ENCODE results near the gene SBDS. TPM values are rescaled to one million over a fixed set of nuclear protein-coding genes. Genes with fewer than 3 reads are reported as not detected.
"Not testable (repeated sequence)": the region's sequence is repeated elsewhere in the genome, so short reads cannot be mapped to it uniquely, and the experiment has no call there.

SBDS gene
- total and polyA plus RNA-seq, 2 experiments from 2014 or later = 85.1 to 118 TPM

DNA sequence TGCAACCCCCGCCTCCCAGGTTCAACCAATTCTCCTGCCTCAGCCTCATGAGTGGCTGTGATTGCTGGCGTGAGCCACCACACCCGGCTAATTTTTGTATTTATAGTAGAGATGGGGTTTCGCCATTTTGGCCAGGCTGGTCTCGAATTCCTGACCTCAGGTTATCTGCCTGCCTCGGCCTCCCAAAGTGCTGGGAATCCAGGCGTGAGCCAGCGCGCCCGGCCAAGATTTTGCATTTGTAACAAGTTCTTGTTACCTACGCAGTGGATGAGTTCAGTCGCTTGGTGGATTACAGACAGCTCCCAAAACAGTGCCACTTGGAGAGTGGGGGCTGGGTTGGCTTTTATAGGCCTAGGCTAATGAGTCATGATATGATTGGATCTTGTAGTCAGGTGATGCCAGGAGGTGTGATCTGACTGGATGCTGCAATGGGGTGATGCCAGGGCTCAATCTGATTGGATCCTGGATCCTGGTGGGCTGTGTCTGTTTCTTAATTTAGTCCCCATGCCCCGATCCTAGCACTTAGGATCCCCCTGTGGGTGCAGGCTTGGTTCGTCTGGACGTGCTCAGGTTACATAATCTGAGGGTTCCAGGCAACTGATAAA lies 20.3 kb downstream of the SBDS start:
- DNase-seq (ENCODE audit: low spot score) = no peak
- Histone ChIP-seq H3K4me1 (ENCODE audit: insufficient read depth) (peaks cover 4% of the 10 kb centered on the region), H3K27ac (no peak overlapping the region), H3K79me2 (no peaks in the 10 kb centered on the region), H3K4me2 (no peak overlapping the region), H3K9me2 (replicated peaks; ENCODE audit: insufficient read depth) (no peaks in the 10 kb centered on the region), H3K27me3 (no peaks in the 10 kb centered on the region), H4K20me1 (ENCODE audit: insufficient read depth, poor library complexity, severe bottlenecking) (no peaks in the 10 kb centered on the region), H3K4me3 (no peak overlapping the region), H2AFZ (no peak overlapping the region), H3K9me3 (ENCODE audit: low read depth) (no peaks in the 10 kb centered on the region), H3K36me3 (replicated peaks; ENCODE audit: insufficient read depth, low read depth) (no peaks in the 10 kb centered on the region)
- 93% methylated on average over 15 of the region's 15 CpGs for WGBS (ENCODE audit: low lambda C conversion rate, missing lambda C conversion rate)
- TF ChIP-seq EZH2phosphoT487 (IDR thresholded peaks at IDR 0.05; ENCODE audit: low read depth, severe bottlenecking, unreplicated experiment) = no peak
- TF ChIP-seq, protein P1, sequence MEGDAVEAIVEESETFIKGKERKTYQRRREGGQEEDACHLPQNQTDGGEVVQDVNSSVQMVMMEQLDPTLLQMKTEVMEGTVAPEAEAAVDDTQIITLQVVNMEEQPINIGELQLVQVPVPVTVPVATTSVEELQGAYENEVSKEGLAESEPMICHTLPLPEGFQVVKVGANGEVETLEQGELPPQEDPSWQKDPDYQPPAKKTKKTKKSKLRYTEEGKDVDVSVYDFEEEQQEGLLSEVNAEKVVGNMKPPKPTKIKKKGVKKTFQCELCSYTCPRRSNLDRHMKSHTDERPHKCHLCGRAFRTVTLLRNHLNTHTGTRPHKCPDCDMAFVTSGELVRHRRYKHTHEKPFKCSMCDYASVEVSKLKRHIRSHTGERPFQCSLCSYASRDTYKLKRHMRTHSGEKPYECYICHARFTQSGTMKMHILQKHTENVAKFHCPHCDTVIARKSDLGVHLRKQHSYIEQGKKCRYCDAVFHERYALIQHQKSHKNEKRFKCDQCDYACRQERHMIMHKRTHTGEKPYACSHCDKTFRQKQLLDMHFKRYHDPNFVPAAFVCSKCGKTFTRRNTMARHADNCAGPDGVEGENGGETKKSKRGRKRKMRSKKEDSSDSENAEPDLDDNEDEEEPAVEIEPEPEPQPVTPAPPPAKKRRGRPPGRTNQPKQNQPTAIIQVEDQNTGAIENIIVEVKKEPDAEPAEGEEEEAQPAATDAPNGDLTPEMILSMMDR (IDR thresholded peaks at IDR 0.05; ENCODE audit: poor library complexity) = no peak
- TF ChIP-seq EZH2 (IDR thresholded peaks at IDR 0.05; ENCODE audit: borderline replicate concordance) = no peak

DNA sequence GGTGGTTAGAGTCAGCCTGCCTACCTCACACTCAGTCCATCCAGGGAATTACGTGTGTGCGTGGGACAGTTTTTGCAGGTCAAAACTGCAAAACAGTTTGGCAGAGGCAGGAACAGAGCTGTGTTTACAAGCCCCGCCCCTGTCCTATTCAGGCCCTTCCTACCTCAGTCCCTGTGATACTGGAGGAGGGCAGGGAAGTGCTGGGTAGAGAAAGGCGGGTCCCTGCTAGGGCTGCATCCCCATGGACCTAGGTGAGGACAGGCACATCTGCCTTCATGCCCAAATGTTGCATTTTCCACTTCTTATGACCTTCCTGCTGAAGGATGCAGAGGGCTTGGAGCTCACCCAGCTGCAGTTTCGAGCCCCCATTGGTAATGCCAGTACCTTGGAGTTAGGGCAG lies 25.1 kb downstream of the SBDS start:
- Histone ChIP-seq H3K27me3 (no peaks in the 10 kb centered on the region), H3K4me3 (no peak overlapping the region), H3K9me2 (replicated peaks; ENCODE audit: insufficient read depth) (no peaks in the 10 kb centered on the region), H4K20me1 (ENCODE audit: insufficient read depth, poor library complexity, severe bottlenecking) (no peaks in the 10 kb centered on the region), H2AFZ (no peak overlapping the region), H3K4me2 (no peak overlapping the region), H3K36me3 (replicated peaks; ENCODE audit: insufficient read depth, low read depth) (no peaks in the 10 kb centered on the region), H3K27ac (no peak overlapping the region), H3K79me2 (no peaks in the 10 kb centered on the region), H3K4me1 (ENCODE audit: insufficient read depth) (peaks cover 4% of the 10 kb centered on the region), H3K9me3 (ENCODE audit: low read depth) (no peaks in the 10 kb centered on the region)
- WGBS (ENCODE audit: low lambda C conversion rate, missing lambda C conversion rate) = 74% methylated on average over 5 of the region's 5 CpGs
- DNase-seq (ENCODE audit: low spot score) = no peak
- TF ChIP-seq, protein P1 (IDR thresholded peaks at IDR 0.05; ENCODE audit: poor library complexity) = no peak
- no peak for TF ChIP-seq EZH2 (IDR thresholded peaks at IDR 0.05; ENCODE audit: borderline replicate concordance)
- no peak for TF ChIP-seq EZH2phosphoT487 (IDR thresholded peaks at IDR 0.05; ENCODE audit: low read depth, severe bottlenecking, unreplicated experiment)

DNA sequence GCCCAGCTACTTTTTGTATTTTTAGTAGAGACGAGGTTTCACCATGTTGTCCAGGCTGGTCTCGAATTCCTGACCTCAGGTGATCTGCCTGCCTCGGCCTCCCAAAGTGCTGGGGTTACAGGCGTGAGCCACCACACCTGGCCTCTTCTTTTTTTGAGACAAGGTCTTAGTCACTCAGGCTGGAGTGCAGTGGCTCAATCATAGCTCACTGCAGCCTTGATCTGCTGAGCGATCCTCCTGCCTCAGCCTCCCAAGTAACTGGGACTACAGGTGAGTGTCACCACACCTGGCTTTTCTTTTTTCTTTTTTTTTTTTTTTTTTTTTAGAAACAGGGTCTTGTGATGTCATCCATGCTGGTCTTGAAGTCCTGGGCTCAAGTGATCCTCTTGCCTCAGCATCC lies 26.4 kb downstream of the SBDS start:
- H3K9me2 ChIP-seq (replicated peaks; ENCODE audit: insufficient read depth); H3K36me3 ChIP-seq (replicated peaks; ENCODE audit: insufficient read depth, low read depth); H3K9me3 ChIP-seq (ENCODE audit: low read depth); H2AFZ ChIP-seq; H3K4me3 ChIP-seq; H3K27me3 ChIP-seq; H3K4me1 ChIP-seq (ENCODE audit: insufficient read depth); H4K20me1 ChIP-seq (ENCODE audit: insufficient read depth, poor library complexity, severe bottlenecking); H3K27ac ChIP-seq; H3K79me2 ChIP-seq; H3K4me2 ChIP-seq; DNase-seq (ENCODE audit: low spot score): not testable (repeated sequence)
- 96% methylated on average over 5 of the region's 5 CpGs for WGBS (ENCODE audit: low lambda C conversion rate, missing lambda C conversion rate)

DNA sequence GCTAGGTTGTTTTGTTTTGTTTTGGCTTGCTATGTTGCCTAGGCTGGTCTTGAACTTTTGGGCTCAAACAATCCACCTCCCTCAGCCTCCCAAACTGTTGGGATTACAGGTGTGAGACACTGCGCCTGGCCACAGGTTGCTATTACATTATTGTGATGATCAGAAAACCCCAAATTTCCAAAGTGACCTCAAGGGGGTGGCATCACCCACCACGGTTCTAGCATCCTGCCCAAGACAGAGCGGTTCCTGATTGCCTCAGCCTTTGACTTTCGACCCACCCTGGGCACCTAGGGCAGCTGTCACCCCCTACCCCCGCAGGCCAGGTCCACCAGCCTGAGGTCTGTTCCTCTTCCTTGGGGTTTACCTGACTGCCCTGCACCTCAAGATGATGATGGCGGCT lies 28.4 kb downstream of the SBDS start:
- Histone ChIP-seq H4K20me1 (ENCODE audit: insufficient read depth, poor library complexity, severe bottlenecking) (no peaks in the 10 kb centered on the region), H3K9me2 (replicated peaks; ENCODE audit: insufficient read depth) (no peaks in the 10 kb centered on the region), H3K9me3 (ENCODE audit: low read depth) (no peaks in the 10 kb centered on the region), H3K4me2 (no peak overlapping the region), H3K36me3 (replicated peaks; ENCODE audit: insufficient read depth, low read depth) (no peaks in the 10 kb centered on the region), H2AFZ (no peak overlapping the region), H3K27ac (no peak overlapping the region), H3K79me2 (no peaks in the 10 kb centered on the region), H3K4me3 (no peak overlapping the region), H3K27me3 (no peaks in the 10 kb centered on the region), H3K4me1 (ENCODE audit: insufficient read depth) (no peaks in the 10 kb centered on the region)
- no peak for TF ChIP-seq EZH2phosphoT487 (IDR thresholded peaks at IDR 0.05; ENCODE audit: low read depth, severe bottlenecking, unreplicated experiment)
- no peak for DNase-seq (ENCODE audit: low spot score)
- WGBS (ENCODE audit: low lambda C conversion rate, missing lambda C conversion rate) = 95% methylated on average over 6 of the region's 6 CpGs

Data from hepatocyte (in vitro differentiated cells).